Mesendoderm (in vitro differentiated cells): ENCODE results near the gene PITPNB.
A peak's percentile ranks its signal among the peaks of the same experiment; 100 is the strongest.

Experiments used
- DNase-seq: peaks from one replicate; pipeline ENCODE4 v3.0.0; 2013
- H2AK5ac ChIP-seq: 2 replicates; pipeline ENCODE4 v1.6.1; 2013; ENCODE audit warnings: low read length, inconsistent platforms
- H2BK120ac ChIP-seq: 2 replicates; pipeline ENCODE4 v1.6.1; 2013; ENCODE audit warnings: low read depth, mild to moderate bottlenecking, low read length, moderate library complexity, mixed read lengths
- H2BK15ac ChIP-seq: replicated peaks from 2 replicates; pipeline ENCODE4 v1.6.1; 2013; ENCODE audit warnings: low read depth, mild to moderate bottlenecking, moderate library complexity
- H2BK5ac ChIP-seq: 2 replicates; pipeline ENCODE4 v1.6.1; 2013; ENCODE audit warnings: low read length, inconsistent platforms
- H3K18ac ChIP-seq: 2 replicates; pipeline ENCODE4 v1.6.1; 2013; ENCODE audit warnings: mild to moderate bottlenecking, low read length, mixed read lengths
- H3K23ac ChIP-seq: one replicate; pipeline ENCODE4 v1.6.1; 2013; ENCODE audit warnings: low read length
- H3K27ac ChIP-seq: 2 replicates; pipeline ENCODE4 v1.5.1; 2013; ENCODE audit warnings: low read depth, mild to moderate bottlenecking, inconsistent platforms, low read length, moderate library complexity
- H3K27me3 ChIP-seq: 2 replicates; pipeline ENCODE4 v1.6.1; 2013; ENCODE audit warnings: low read length, control low read depth, mild to moderate bottlenecking, inconsistent platforms; ENCODE audit not compliant: insufficient read depth, poor library complexity
- H3K36me3 ChIP-seq: 2 replicates; pipeline ENCODE4 v1.6.1; 2013; ENCODE audit warnings: low read length, inconsistent platforms; ENCODE audit not compliant: control insufficient read depth, insufficient read depth
- H3K4ac ChIP-seq: one replicate; pipeline ENCODE4 v1.6.1; 2013; ENCODE audit warnings: low read depth, mild to moderate bottlenecking, low read length, moderate library complexity
- H3K4me1 ChIP-seq: 2 replicates; pipeline ENCODE4 v1.6.1; 2013; ENCODE audit warnings: low read depth, low read length, inconsistent platforms; ENCODE audit not compliant: control insufficient read depth
- H3K4me2 ChIP-seq: 2 replicates; pipeline ENCODE4 v1.6.1; 2013; ENCODE audit warnings: low read length
- H3K4me3 ChIP-seq: 2 replicates; pipeline ENCODE4 v1.5.1; 2013; ENCODE audit warnings: mild to moderate bottlenecking, low read length
- H3K56ac ChIP-seq: one replicate; pipeline ENCODE4 v1.6.1; 2013; ENCODE audit warnings: low read length
- H3K79me1 ChIP-seq: 2 replicates; pipeline ENCODE4 v1.6.1; 2013; ENCODE audit warnings: low read length, inconsistent platforms
- H3K79me2 ChIP-seq: 2 replicates; pipeline ENCODE4 v1.6.1; 2013; ENCODE audit warnings: mild to moderate bottlenecking, low read length; ENCODE audit not compliant: control insufficient read depth, insufficient read depth
- H3K9ac ChIP-seq: 2 replicates; pipeline ENCODE4 v1.6.1; 2013; ENCODE audit warnings: low read length, inconsistent platforms
- H4K5ac ChIP-seq: one replicate; pipeline ENCODE4 v1.6.1; 2013; ENCODE audit warnings: low read length
- H4K8ac ChIP-seq: one replicate; pipeline ENCODE4 v1.6.1; 2013; ENCODE audit warnings: low read depth, mild to moderate bottlenecking, control low read depth, low read length, moderate library complexity
- WGBS: extraction: QIAGEN DNeasy Blood & Tissue Kit; methylation state at CpG from one replicate; pipeline ENCODE4 v1.1.7; 2013; ENCODE audit warnings: low lambda C conversion rate, missing lambda C conversion rate; ENCODE audit not compliant: insufficient coverage; ENCODE audit errors: extremely low coverage; 5-methylcytosine and 5-hydroxymethylcytosine counted together

The PITPNB gene

GRCh38 chr22:27832606-27833005 is 86.5 kb downstream of the PITPNB start:
- Histone ChIP-seq H3K23ac (no peak overlapping the region), H2BK120ac (no peak overlapping the region), H4K5ac (no peak overlapping the region), H2BK15ac (no peak overlapping the region), H3K56ac (no peak overlapping the region), H3K4me1 (peaks cover 7% of the 10 kb centered on the region), H3K18ac (no peak overlapping the region), H3K27ac (no peak overlapping the region), H2AK5ac (no peak overlapping the region), H3K27me3 (no peaks in the 10 kb centered on the region), H3K9ac (no peak overlapping the region), H3K4me2 (no peak overlapping the region), H3K4ac (no peak overlapping the region), H3K4me3 (no peak overlapping the region), H2BK5ac (no peak overlapping the region), H4K8ac (no peak overlapping the region), H3K79me1 (no peaks in the 10 kb centered on the region), H3K36me3 (no peaks in the 10 kb centered on the region), H3K79me2 (no peaks in the 10 kb centered on the region)
- no peak for DNase-seq
- no CpG with 5 or more reads among the region's 7 CpGs for WGBS

GRCh38 chr22:27829620-27830019 is 89.4 kb downstream of the PITPNB start:
- Histone ChIP-seq H3K56ac (no peak overlapping the region), H3K23ac (no peak overlapping the region), H3K27ac (no peak overlapping the region), H3K79me2 (no peaks in the 10 kb centered on the region), H3K36me3 (no peaks in the 10 kb centered on the region), H3K4ac (no peak overlapping the region), H3K4me1 (no peaks in the 10 kb centered on the region), H2BK120ac (no peak overlapping the region), H3K9ac (no peak overlapping the region), H4K8ac (no peak overlapping the region), H3K79me1 (no peaks in the 10 kb centered on the region), H2AK5ac (no peak overlapping the region), H4K5ac (no peak overlapping the region), H3K18ac (no peak overlapping the region), H3K27me3 (no peaks in the 10 kb centered on the region), H2BK15ac (no peak overlapping the region), H3K4me2 (no peak overlapping the region), H3K4me3 (no peak overlapping the region), H2BK5ac (no peak overlapping the region)
- no CpG with 5 or more reads among the region's 3 CpGs for WGBS
- no peak for DNase-seq

GRCh38 chr22:27827604-27828587 is 91.2 kb downstream of the PITPNB start:
- Histone ChIP-seq H4K8ac (no peak overlapping the region), H3K9ac (no peak overlapping the region), H3K23ac (no peak overlapping the region), H4K5ac (no peak overlapping the region), H2BK15ac (no peak overlapping the region), H3K4me3 (no peak overlapping the region), H3K79me1 (no peaks in the 10 kb centered on the region), H3K79me2 (no peaks in the 10 kb centered on the region), H3K36me3 (no peaks in the 10 kb centered on the region), H3K27me3 (no peaks in the 10 kb centered on the region), H3K18ac (no peak overlapping the region), H3K4me1 (no peaks in the 10 kb centered on the region), H3K4ac (no peak overlapping the region), H2BK120ac (no peak overlapping the region), H3K27ac (no peak overlapping the region), H3K4me2 (no peak overlapping the region), H2BK5ac (no peak overlapping the region), H3K56ac (no peak overlapping the region), H2AK5ac (no peak overlapping the region)
- no peak for DNase-seq
- no CpG with 5 or more reads among the region's 23 CpGs for WGBS

GRCh38 chr22:27825174-27825573 is 93.9 kb downstream of the PITPNB start:
- H2BK5ac ChIP-seq, result no peak overlapping the region
- no peak overlapping the region for H3K4me2 ChIP-seq
- WGBS, result no CpG with 5 or more reads among the region's 6 CpGs

GRCh38 chr22:27823221-27823620 is 95.8 kb downstream of the PITPNB start:
- no peak overlapping the region for H3K4me2 ChIP-seq
- no peak overlapping the region for H3K4ac ChIP-seq
- no peaks in the 10 kb centered on the region for H3K27me3 ChIP-seq
- H3K56ac ChIP-seq, result no peak overlapping the region
- H3K4me3 ChIP-seq, result no peak overlapping the region
- no peak for DNase-seq
- no peak overlapping the region for H3K9ac ChIP-seq
- H3K79me2 ChIP-seq, result no peaks in the 10 kb centered on the region
- H2BK15ac ChIP-seq, result no peak overlapping the region
- no peak overlapping the region for H3K23ac ChIP-seq
- no peak overlapping the region for H3K18ac ChIP-seq
- no CpG with 5 or more reads among the region's 1 CpG for WGBS
- H2BK120ac ChIP-seq, result no peak overlapping the region
- H3K4me1 ChIP-seq, result no peaks in the 10 kb centered on the region
- H4K8ac ChIP-seq, result no peak overlapping the region
- H2BK5ac ChIP-seq, result no peak overlapping the region
- no peak overlapping the region for H2AK5ac ChIP-seq
- no peaks in the 10 kb centered on the region for H3K79me1 ChIP-seq
- no peak overlapping the region for H3K27ac ChIP-seq
- H3K36me3 ChIP-seq, result no peaks in the 10 kb centered on the region
- no peak overlapping the region for H4K5ac ChIP-seq

More at GRCh38 chr22:27825174-27825573, 93.9 kb downstream of the PITPNB start:
- Histone ChIP-seq H3K79me2 (no peaks in the 10 kb centered on the region), H3K79me1 (no peaks in the 10 kb centered on the region), H3K36me3 (no peaks in the 10 kb centered on the region), H3K56ac (no peak overlapping the region), H3K23ac (no peak overlapping the region), H3K4me3 (no peak overlapping the region), H4K5ac (no peak overlapping the region), H3K4me1 (no peaks in the 10 kb centered on the region), H2BK120ac (no peak overlapping the region), H3K4ac (no peak overlapping the region), H3K9ac (no peak overlapping the region), H3K27me3 (no peaks in the 10 kb centered on the region), H2AK5ac (no peak overlapping the region), H2BK15ac (no peak overlapping the region), H3K18ac (no peak overlapping the region), H4K8ac (no peak overlapping the region), H3K27ac (no peak overlapping the region)
- DNase-seq, result peak; percentile 50
